Measurements from ENCODE around the gene PRDM1.

The PRDM1 gene

DNA sequence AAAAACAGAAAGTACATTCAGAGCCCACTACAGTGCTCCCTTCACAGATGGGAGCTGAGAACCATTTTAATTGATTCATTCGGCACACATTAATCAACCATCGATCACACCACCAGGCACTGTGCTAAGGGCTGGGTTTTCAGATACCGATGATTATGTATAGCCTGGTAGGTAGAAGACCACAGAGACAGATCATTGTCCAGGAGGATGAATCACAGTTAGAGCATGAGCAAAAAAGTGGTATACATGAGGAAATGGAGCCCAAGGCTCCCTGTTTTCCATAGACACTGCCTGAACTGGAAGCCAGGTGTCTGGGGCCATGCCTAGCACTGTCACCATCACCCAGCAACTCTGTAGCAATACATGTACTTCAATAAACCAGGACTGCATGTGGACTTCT, 9.0 kb upstream of the PRDM1 start:
- Histone ChIP-seq H3K27me3 (ENCODE audit: control insufficient read depth, insufficient read depth, low read length) (no peaks in the 10 kb centered on the region), H3K27ac (ENCODE audit: low read depth, low read length) (no peak overlapping the region), H3K36me3 (ENCODE audit: control insufficient read depth, insufficient read depth, low read length) (no peaks in the 10 kb centered on the region), H3K4me1 (ENCODE audit: control insufficient read depth, insufficient read depth, low read length) (no peaks in the 10 kb centered on the region), H3K9ac (ENCODE audit: low read length) (no peak overlapping the region), H3K4me3 (ENCODE audit: low read length) (no peak overlapping the region)

DNA sequence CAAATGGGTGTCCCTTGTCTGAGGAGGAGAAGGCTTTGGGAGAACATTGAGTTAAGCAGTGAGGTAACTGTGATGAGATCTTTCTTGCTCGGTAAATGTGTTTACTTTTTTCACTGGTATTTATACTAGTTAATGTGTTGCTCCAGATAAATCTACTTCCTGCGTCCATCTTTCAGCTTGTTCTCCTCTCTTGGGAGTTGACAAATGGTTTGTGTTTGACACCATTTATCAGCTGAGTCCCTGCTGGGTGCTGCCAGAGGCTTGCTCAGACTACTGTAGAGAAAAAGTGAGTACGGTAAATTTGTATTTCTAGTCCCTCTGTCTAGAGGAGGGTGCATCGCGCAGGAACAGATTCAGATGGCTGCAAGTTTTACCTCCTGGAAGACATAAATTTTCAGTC, 8.3 kb upstream of the PRDM1 start:
- H3K9ac ChIP-seq (ENCODE audit: low read length): no peak overlapping the region
- no peaks in the 10 kb centered on the region for H3K4me1 ChIP-seq (ENCODE audit: control insufficient read depth, insufficient read depth, low read length)
- no peak overlapping the region for H3K4me3 ChIP-seq (ENCODE audit: low read length)
- H3K36me3 ChIP-seq (ENCODE audit: control insufficient read depth, insufficient read depth, low read length): no peaks in the 10 kb centered on the region
- H3K27ac ChIP-seq (ENCODE audit: low read depth, low read length): no peak overlapping the region
- no peaks in the 10 kb centered on the region for H3K27me3 ChIP-seq (ENCODE audit: control insufficient read depth, insufficient read depth, low read length)

DNA sequence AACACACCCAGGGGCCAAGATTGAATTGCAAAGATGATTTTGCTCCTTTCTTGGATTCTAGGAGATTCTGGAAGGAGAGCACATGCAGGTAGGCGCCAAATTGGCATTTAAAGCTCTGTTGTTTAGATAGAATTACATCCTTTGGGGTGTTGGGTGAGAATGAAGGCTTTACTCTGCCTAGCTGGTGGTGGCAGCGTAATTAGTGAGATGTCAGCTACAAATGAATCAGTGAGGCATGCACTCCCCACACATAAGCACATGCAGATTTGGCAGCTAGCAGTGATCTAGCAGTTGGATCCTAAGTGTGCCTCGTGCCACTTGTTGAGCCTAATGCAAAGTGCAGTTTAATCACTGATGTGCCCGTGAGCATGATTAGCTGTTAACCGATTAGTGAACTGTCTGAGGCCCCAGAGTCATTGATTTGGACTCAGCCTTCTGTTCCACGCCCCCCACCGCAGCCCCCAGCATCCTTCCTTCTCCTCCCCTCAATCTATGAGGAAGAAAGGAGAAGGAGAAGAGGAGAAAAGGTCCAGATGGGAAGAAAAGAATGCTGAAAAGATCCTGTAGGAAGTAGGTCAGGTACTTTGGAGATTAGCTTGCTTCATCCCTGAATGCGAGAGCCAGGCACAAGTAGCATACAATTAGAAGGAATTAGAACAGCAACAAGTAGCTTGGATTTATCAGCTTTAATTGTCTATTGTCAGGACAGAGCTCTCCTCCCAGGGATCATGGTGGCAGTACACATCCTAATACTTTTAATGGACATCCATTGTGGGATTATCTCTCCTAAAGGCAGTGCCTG, 6.0 kb upstream of the PRDM1 start:
- no peaks in the 10 kb centered on the region for H3K27me3 ChIP-seq (ENCODE audit: control insufficient read depth, insufficient read depth, low read length)
- no peaks in the 10 kb centered on the region for H3K36me3 ChIP-seq (ENCODE audit: control insufficient read depth, insufficient read depth, low read length)
- H3K9ac ChIP-seq (ENCODE audit: low read length): no peak overlapping the region
- H3K4me3 ChIP-seq (ENCODE audit: low read length): no peak overlapping the region
- H3K27ac ChIP-seq (ENCODE audit: low read depth, low read length): no peak overlapping the region
- no peaks in the 10 kb centered on the region for H3K4me1 ChIP-seq (ENCODE audit: control insufficient read depth, insufficient read depth, low read length)

DNA sequence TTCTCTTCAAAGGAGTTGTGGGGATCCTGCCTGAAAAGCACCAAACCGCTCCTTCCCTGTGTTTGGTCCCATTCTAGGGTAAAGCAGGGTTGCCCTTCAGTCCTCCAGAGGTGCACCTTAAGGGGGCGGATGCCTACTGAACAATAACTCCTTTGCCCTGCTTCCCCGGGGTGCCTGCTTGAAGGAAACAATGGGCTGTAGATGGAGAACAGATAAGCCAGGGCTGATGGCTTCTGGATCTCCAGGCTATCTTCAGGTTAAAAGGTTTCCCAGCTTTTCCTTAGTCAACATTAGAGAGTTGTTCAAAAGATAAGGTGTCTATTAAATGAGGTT, 5.4 kb upstream of the PRDM1 start:
- H3K27me3 ChIP-seq (ENCODE audit: control insufficient read depth, insufficient read depth, low read length): no peaks in the 10 kb centered on the region
- H3K4me1 ChIP-seq (ENCODE audit: control insufficient read depth, insufficient read depth, low read length): no peaks in the 10 kb centered on the region
- H3K36me3 ChIP-seq (ENCODE audit: control insufficient read depth, insufficient read depth, low read length): no peaks in the 10 kb centered on the region
- no peak overlapping the region for H3K4me3 ChIP-seq (ENCODE audit: low read length)
- H3K9ac ChIP-seq (ENCODE audit: low read length): no peak overlapping the region
- H3K27ac ChIP-seq (ENCODE audit: low read depth, low read length): no peak overlapping the region

DNA sequence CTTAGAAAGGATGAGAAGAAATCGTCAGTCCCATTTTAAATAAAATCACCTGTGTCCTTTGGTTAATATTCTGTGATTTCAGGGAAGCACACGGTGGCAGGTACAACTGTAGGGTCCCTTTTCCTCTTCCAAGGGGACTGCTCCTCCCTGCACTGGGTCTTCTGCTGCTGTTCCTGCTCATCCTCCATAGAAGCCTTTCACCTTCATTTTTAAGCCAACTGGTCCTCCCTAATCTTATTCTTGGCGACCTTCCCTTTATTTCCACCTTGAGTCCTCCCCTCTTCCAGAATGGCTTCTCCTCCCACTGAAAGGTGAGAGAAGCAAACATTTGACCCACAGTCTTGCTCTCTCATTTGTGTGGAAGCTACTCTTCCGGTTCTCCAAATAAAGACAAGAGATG, 4.4 kb upstream of the PRDM1 start:
- Histone ChIP-seq H3K9ac (ENCODE audit: low read length) (no peak overlapping the region), H3K36me3 (ENCODE audit: control insufficient read depth, insufficient read depth, low read length) (no peaks in the 10 kb centered on the region), H3K4me3 (ENCODE audit: low read length) (no peak overlapping the region), H3K4me1 (ENCODE audit: control insufficient read depth, insufficient read depth, low read length) (peaks cover 6% of the 10 kb centered on the region), H3K27me3 (ENCODE audit: control insufficient read depth, insufficient read depth, low read length) (peaks cover 2% of the 10 kb centered on the region), H3K27ac (ENCODE audit: low read depth, low read length) (no peak overlapping the region)

DNA sequence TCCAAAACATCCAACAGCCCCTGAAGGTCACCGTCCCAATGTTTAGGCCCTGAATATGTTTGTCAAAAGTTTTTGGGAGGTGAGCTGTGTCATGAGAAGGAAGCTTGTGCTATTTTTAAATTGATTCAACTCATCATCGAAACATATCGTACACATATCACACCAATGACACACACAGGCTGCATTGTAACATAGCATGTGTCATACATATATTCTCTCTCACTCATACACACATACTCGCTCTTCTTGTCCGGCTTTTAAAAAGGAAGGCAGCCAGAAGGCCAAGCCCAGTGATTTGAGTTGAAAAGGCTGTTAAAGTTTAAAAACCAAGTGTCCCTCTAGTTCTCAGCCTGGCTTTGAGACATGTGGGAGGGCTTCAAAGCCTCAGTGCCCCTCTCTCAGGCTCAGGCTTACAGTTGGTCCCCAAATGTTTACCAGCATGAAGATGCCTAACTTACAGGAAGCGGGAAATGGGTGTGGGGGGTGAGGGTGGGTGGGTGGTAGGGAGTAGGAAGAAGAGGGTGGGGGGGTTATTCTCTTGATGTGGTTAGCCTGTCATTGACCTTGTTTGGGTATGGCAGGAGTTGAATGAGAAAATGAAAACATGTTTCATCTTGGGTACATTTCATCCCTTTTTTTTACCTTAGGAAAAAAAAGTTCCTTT, 3.3 kb upstream of the PRDM1 start:
- Histone ChIP-seq H3K27me3 (ENCODE audit: control insufficient read depth, insufficient read depth, low read length) (peaks cover 2% of the 10 kb centered on the region), H3K4me3 (ENCODE audit: low read length) (no peak overlapping the region), H3K27ac (ENCODE audit: low read depth, low read length) (no peak overlapping the region), H3K4me1 (ENCODE audit: control insufficient read depth, insufficient read depth, low read length) (peaks cover 6% of the 10 kb centered on the region), H3K9ac (ENCODE audit: low read length) (no peak overlapping the region), H3K36me3 (ENCODE audit: control insufficient read depth, insufficient read depth, low read length) (no peaks in the 10 kb centered on the region)

DNA sequence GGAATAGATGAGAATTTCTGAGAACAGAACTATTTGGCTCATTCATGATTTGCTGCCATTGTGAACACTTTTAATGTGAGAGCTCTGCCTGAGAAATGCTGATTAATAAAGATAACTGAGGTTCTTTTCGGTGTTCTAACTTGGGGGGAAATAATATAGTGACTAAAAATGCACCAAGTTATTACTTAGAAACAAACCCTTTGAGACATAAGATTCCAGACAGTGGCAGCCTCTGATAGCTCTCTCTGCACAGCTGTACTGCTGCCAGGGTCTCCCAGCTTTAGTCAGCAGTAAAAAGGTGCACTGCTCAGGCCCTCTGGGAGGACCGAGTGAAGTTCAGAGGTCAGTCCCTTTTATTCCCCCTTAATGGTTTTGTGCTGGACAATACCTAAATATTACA, 2.5 kb upstream of the PRDM1 start:
- H3K4me1 ChIP-seq (ENCODE audit: control insufficient read depth, insufficient read depth, low read length): peaks cover 6% of the 10 kb centered on the region
- H3K4me3 ChIP-seq (ENCODE audit: low read length): no peak overlapping the region
- H3K27me3 ChIP-seq (ENCODE audit: control insufficient read depth, insufficient read depth, low read length): peaks cover 2% of the 10 kb centered on the region
- no peak overlapping the region for H3K27ac ChIP-seq (ENCODE audit: low read depth, low read length)
- H3K9ac ChIP-seq (ENCODE audit: low read length): no peak overlapping the region
- no peaks in the 10 kb centered on the region for H3K36me3 ChIP-seq (ENCODE audit: control insufficient read depth, insufficient read depth, low read length)

DNA sequence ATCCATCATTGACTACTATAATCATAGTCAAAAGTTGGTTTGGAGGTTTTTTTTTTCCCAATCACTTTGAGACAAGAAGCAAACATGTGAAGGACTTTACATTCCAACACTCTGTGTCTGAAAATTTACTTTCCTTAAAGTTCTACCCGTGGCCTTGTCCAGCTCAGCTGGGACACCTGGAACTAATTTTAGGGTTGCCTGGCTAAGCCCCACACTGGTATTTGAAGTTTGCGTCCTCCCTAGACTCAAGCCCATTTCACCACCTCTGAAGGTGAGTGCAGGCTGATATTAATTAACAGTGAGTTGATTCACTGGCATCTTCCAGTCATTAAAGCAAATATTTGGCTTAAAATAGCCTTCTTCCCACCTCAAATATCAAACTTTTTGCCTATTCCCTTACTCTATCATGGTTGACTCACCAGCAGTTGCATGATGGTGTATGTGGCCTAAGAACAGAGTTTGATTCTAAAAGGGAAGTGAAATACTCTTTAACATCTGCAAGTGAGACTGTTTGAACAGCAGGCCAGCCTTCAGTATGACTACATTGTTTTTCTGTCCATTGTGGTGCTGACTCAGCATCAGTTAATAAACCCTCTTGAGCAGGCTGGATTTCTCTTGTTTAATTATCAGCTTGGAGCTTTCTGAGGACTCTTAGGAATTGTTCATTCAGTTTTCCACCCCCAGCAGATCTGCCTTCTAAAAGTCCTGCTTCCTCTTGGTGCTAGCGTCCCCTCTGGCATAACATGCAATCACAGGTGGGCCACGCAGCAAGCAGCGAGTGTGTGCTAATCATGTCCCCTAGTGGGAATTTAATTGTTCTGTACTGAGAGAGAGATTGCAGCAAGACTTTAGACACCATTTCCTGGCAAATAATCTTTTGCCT, 1.8 kb upstream of the PRDM1 start:
- H3K9ac ChIP-seq (ENCODE audit: low read length): no peak overlapping the region
- peaks cover 4% of the 10 kb centered on the region for H3K27me3 ChIP-seq (ENCODE audit: control insufficient read depth, insufficient read depth, low read length)
- H3K4me1 ChIP-seq (ENCODE audit: control insufficient read depth, insufficient read depth, low read length): peaks cover 6% of the 10 kb centered on the region
- no peaks in the 10 kb centered on the region for H3K36me3 ChIP-seq (ENCODE audit: control insufficient read depth, insufficient read depth, low read length)
- H3K27ac ChIP-seq (ENCODE audit: low read depth, low read length): no peak overlapping the region
- no peak overlapping the region for H3K4me3 ChIP-seq (ENCODE audit: low read length)

DNA sequence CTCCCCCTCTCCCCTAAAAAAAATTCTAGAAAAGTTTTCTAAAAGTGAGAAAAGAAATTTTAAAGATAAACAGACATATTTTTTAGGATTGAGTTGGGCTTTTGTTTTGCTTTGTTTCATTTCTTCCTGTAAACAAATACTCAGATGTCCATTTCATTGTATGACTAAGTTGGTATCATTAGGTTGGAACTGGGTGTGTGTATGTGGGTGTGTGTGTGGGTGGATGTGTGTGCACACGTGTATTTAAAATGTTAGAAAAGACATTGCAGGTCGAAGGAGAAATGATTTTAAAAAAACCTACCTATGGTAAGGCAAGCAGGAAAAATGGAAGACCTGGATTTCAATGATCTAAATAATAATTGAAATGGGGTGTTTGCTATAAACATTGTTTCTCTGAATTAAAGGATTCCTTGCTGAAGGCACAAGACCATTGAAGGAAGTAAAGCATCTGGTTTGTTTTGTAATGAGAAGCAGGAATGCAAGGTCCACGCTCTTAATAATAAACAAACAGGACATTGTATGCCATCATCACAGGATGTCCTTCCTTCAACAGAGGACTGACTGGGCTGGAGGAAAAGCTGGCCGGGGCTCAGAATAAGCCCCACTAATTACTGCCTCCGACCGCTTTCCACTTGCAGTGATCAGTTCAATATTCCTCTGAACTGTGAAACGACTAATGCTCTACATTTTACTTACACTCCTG, 996 bp upstream of the PRDM1 start:
- Histone ChIP-seq H3K4me3 (ENCODE audit: low read length) (peak overlapping the region; percentile 55), H3K9ac (ENCODE audit: low read length) (no peak overlapping the region), H3K27me3 (ENCODE audit: control insufficient read depth, insufficient read depth, low read length) (peaks cover 4% of the 10 kb centered on the region), H3K36me3 (ENCODE audit: control insufficient read depth, insufficient read depth, low read length) (no peaks in the 10 kb centered on the region), H3K4me1 (ENCODE audit: control insufficient read depth, insufficient read depth, low read length) (peaks cover 6% of the 10 kb centered on the region), H3K27ac (ENCODE audit: low read depth, low read length) (peak overlapping the region; percentile 4)

DNA sequence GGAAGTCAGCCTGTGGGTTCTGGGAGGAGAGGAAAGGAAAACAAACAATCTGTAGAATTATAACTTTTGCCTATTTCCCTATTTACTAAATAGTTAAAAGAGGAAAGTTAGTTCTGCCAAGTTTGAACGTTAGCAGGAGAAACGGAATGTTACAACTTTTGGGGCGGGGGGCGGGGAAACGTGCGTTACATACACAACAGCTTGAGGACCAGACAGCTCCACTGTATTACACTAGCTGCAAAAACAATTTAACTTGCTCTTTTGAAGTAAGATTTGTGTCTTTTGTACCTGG, 498 bp upstream of the PRDM1 start:
- Histone ChIP-seq H3K4me1 (ENCODE audit: control insufficient read depth, insufficient read depth, low read length) (peaks cover 6% of the 10 kb centered on the region), H3K4me3 (ENCODE audit: low read length) (peak overlapping the region; percentile 55), H3K27me3 (ENCODE audit: control insufficient read depth, insufficient read depth, low read length) (peaks cover 4% of the 10 kb centered on the region), H3K9ac (ENCODE audit: low read length) (no peak overlapping the region), H3K36me3 (ENCODE audit: control insufficient read depth, insufficient read depth, low read length) (no peaks in the 10 kb centered on the region), H3K27ac (ENCODE audit: low read depth, low read length) (peak overlapping the region; percentile 4)

DNA sequence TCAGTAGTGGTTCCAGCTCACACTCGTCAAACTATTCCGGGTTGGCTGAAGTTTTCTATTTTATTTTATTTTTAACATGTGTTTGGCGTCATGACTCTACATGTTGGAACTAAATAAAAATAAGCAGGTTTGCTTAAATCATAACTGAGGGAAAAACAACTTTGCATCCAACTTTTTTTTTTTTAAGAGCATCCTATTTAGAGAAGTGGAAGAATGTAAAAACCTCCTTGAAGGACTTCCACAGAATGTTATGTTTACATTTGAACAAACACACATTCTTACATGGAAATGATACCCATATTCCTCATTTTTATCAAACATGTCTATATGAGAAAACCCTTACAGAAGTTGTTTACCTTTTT, 659 bp downstream of the PRDM1 start:
- Histone ChIP-seq H3K36me3 (ENCODE audit: control insufficient read depth, insufficient read depth, low read length) (no peaks in the 10 kb centered on the region), H3K27ac (ENCODE audit: low read depth, low read length) (no peak overlapping the region), H3K9ac (ENCODE audit: low read length) (no peak overlapping the region), H3K27me3 (ENCODE audit: control insufficient read depth, insufficient read depth, low read length) (peaks cover 4% of the 10 kb centered on the region), H3K4me3 (ENCODE audit: low read length) (peak overlapping the region; percentile 57), H3K4me1 (ENCODE audit: control insufficient read depth, insufficient read depth, low read length) (peaks cover 6% of the 10 kb centered on the region)

DNA sequence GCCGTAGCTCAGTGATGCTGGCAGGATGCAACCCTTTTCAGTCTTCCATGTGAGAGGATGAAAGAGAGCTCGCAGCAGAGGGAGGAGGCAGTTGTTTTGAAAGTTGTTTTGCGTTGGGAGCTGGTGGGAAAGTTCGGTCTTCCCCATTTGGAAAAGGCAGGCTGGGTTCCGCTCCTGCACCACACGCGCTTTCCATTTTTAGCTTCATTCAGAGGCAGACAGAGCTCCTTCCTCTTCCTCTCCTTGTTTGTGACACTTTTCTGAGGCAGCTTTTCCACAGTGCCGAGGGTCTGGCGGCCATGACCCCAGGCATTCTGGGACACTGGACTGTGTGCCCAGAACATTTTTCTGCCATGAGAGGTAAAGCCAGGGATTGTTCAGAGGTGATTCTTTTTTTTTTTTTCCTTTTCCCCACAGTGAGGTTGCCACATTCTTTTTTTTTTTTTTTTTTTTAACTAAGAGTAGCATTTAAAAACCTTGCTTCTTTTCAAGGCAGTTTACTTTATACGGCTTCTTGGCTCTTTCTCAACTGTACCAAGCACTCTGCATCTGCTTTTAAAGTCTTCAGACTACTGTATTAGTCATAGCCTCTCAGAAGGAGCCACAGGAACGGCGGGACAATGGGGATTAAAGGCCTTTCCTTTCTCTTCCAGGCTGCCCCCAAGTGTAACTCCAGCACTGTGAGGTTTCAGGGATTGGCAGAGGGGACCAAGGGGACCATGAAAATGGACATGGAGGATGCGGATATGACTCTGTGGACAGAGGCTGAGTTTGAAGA, 1.6 kb downstream of the PRDM1 start:
- H3K27ac ChIP-seq (ENCODE audit: low read depth, low read length): no peak overlapping the region
- peak overlapping the region; percentile 57 for H3K4me3 ChIP-seq (ENCODE audit: low read length)
- no peak overlapping the region for H3K9ac ChIP-seq (ENCODE audit: low read length)
- H3K36me3 ChIP-seq (ENCODE audit: control insufficient read depth, insufficient read depth, low read length): no peaks in the 10 kb centered on the region
- H3K27me3 ChIP-seq (ENCODE audit: control insufficient read depth, insufficient read depth, low read length): peaks cover 4% of the 10 kb centered on the region
- peaks cover 6% of the 10 kb centered on the region for H3K4me1 ChIP-seq (ENCODE audit: control insufficient read depth, insufficient read depth, low read length)
